Activated CD4-positive, alpha-beta T cell treated with anti-CD3 and anti-CD28 coated beads, Interleukin-2, amount 10 ng/mL, durations not matched to agents 24 days and 14 days (primary cell): ENCODE measurements around the gene IL21R. TPM values are rescaled to one million over a fixed set of nuclear protein-coding genes. Genes with fewer than 3 reads are reported as not detected.
A peak's percentile ranks its signal among the peaks of the same experiment; 100 is the strongest.

Experiments
- DNase-seq: peaks from one replicate; pipeline ENCODE4 v3.0.0; 2022
- H3K27ac Mint-ChIP-seq: one replicate; pipeline ENCODE4 v1.8.0; 2022; ENCODE audit warnings: mild to moderate bottlenecking, mixed read lengths
- H3K27me3 Mint-ChIP-seq: one replicate; pipeline ENCODE4 v1.8.0; 2022; ENCODE audit warnings: mixed read lengths
- H3K36me3 Mint-ChIP-seq: one replicate; pipeline ENCODE4 v1.8.0; 2022; ENCODE audit warnings: low read depth, mild to moderate bottlenecking, mixed read lengths
- H3K4me1 Mint-ChIP-seq: one replicate; pipeline ENCODE4 v1.8.0; 2021; ENCODE audit warnings: mixed read lengths
- H3K4me3 Mint-ChIP-seq: one replicate; pipeline ENCODE4 v1.8.0; 2022; ENCODE audit warnings: mild to moderate bottlenecking, moderate library complexity, mixed read lengths
- H3K9me3 Mint-ChIP-seq: one replicate; pipeline ENCODE4 v1.8.0; 2021; ENCODE audit warnings: mixed read lengths
- intact Hi-C: fragments of 100-400 bp; cut with micrococcal nuclease; formaldehyde crosslinking; loops from one replicate; pipeline ENCODE4 v1.15.1; 2023
- total RNA-seq: library from RNA; stranded (reverse); gene quantifications from 2 replicates; pipeline ENCODE4 v1.2.3, GENCODE V29; 2022

IL21R gene
- total RNA-seq, 1 donor from 2014 or later = 94.9 TPM

DNA sequence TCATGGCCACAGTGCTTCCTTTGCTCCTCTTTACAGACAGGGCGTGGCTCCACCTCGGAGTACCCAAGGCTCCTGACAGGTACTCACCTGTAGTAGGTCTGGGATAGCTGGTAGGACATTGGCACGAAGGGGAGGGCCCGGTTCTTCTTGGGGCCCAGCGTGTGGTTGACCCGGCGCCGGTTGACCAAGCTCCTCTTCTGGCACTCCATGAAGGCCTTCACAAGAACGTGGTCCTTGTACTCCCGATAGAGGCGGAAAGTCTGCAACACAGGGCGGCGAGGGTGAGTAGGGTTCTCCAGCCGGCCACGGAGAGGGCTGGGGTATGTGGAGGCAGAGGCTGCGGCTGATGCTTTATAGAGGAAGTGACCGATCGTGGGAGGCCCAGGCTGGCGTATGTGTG is 69.7 kb downstream of the IL21R start:
- H3K27me3 Mint-ChIP-seq = no peaks in the 10 kb centered on the region
- no peaks in the 10 kb centered on the region for H3K4me1 Mint-ChIP-seq
- H3K4me3 Mint-ChIP-seq = no peak overlapping the region
- no peak for DNase-seq
- no peak overlapping the region for H3K27ac Mint-ChIP-seq
- intact Hi-C loops = no loop called here
- no peaks in the 10 kb centered on the region for H3K9me3 Mint-ChIP-seq
- peaks cover 64% of the 10 kb centered on the region for H3K36me3 Mint-ChIP-seq

DNA sequence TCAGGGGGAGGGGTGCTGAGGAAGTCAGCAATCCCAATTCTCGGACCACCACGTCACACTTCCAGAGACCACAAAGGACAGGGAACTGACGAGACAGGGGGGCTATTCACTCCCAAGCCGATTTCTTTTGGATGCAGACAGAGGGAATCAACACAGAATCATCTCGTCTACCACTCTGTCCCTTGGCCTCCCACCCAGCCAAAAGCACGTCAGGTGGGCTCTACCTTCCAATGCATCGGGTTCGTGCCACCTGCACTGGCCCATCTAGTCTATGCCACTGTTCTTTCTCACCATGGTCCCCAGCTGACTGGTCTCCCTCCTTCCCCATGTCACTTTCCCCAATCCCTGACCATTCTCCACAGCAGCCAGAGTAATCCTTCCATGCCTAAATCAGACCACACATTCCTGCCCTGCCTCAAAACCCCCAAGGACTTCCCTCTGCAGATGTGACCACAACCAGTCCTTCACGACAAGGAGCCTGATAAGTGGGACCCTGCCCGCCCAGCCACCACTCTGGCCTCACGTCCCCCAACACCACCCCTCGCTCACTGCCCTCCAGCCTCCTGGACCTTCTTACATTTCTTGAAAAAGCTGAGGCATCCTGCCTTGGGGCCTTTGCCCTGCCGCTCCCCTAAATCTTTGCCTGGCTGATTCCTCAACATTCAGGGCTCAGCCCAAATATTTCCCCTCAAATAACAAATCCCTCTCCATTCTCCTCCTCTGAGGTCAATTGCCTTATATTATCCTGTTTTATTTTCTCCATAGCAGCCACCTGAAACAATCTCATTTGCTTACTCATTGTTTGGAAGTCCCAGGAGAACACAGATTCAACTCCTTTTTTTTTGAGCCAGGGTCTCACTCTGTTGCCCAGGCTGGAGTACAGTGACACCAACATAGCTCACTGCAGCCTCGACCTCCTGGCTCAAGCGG is 70.4 kb downstream of the IL21R start:
- H3K27me3 Mint-ChIP-seq = no peaks in the 10 kb centered on the region
- intact Hi-C loops = no loop called here
- H3K27ac Mint-ChIP-seq = no peak overlapping the region
- no peaks in the 10 kb centered on the region for H3K4me1 Mint-ChIP-seq
- H3K4me3 Mint-ChIP-seq = no peak overlapping the region
- no peaks in the 10 kb centered on the region for H3K9me3 Mint-ChIP-seq
- peaks cover 63% of the 10 kb centered on the region for H3K36me3 Mint-ChIP-seq
- no peak for DNase-seq

DNA sequence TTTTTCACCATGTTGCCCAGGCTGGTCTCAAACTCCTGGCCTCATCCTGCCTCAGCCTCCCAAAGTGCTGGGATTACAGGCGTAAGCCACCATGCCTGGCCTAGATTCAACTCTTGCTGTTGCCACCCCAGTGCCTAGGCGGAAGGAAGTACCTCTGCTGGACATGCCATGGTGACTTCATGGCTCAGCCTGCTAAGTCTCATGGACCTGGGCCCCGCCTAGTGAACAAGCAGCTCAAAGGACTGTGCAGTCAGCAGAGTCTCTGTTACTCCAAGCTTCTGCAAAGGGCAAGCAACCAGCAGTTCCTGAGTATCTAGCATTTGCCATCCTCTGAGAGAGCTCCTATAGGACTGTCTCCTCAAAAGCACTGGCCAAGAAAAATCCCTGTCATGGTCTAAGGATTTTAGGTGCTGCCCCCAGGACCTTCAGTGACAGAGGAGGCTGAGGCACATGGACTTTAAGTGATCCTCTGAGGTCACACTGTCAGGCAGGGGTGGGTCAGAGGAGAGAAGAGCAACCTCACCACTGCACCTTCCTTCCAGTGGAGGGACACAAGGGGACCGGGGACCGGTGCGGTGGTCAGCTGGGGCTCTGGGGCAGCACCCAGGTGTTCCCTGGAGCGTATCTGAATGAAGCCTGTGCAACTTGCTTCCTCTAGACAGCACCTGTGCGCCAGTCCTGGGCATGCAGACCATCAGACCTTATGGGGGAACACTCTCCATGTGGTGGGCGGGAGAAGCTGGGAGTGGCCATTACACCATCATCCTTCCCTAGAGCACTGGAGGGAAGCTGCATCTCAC is 71.3 kb downstream of the IL21R start:
- Mint-ChIP-seq H3K4me1 (no peaks in the 10 kb centered on the region), H3K4me3 (no peak overlapping the region), H3K9me3 (no peaks in the 10 kb centered on the region), H3K36me3 (peaks cover 59% of the 10 kb centered on the region), H3K27me3 (no peaks in the 10 kb centered on the region), H3K27ac (no peak overlapping the region)
- no peak for DNase-seq
- intact Hi-C loops = no loop called here

DNA sequence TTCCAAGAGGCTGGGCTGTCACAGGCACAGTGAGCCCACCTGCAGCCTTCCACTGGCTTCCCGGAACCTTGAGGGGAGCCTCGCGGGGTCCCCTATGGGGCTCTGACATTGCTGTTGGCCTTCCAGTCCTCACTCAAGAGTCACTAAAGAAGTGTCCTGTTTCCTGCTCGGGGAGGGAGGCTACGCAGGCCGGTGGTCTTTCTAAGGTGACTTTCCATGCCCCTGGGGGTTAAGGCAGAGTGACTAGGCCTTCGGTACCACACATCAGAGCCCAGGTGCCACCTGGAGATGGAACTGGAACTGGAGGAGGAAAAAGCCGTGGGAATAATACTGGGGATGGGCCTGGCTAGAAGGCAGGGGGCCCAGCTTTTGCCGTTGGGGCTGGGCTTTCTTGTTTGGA is 72.1 kb downstream of the IL21R start:
- Mint-ChIP-seq H3K27me3 (no peaks in the 10 kb centered on the region), H3K4me1 (no peaks in the 10 kb centered on the region), H3K9me3 (no peaks in the 10 kb centered on the region), H3K36me3 (peaks cover 59% of the 10 kb centered on the region), H3K4me3 (no peak overlapping the region), H3K27ac (peak overlapping the region; percentile 8)
- intact Hi-C loops = no loop called here
- DNase-seq = no peak

DNA sequence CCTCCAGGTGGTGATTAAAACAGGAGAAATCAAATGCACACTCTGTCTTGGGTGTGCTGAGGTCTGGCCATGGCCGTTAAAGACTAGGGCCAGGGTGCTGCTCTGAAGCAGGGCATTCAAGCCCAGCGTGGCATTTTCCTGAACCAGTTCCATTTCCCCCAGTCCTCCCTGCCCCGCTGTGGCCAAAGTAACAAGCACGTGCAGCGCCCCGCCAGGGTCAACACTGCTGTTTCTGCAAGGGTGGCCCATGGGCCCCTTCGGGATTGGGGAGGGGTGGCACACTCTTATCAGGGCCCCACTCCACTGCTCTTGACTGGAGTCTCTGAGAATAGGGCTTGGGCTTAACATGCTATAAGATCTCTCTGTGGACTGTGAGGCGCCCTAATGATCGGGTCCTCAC is 72.9 kb downstream of the IL21R start:
- Mint-ChIP-seq H3K27ac (no peak overlapping the region), H3K9me3 (no peaks in the 10 kb centered on the region), H3K4me1 (no peaks in the 10 kb centered on the region), H3K27me3 (no peaks in the 10 kb centered on the region), H3K36me3 (peaks cover 50% of the 10 kb centered on the region), H3K4me3 (no peak overlapping the region)
- intact Hi-C loops = no loop called here
- DNase-seq = no peak

DNA sequence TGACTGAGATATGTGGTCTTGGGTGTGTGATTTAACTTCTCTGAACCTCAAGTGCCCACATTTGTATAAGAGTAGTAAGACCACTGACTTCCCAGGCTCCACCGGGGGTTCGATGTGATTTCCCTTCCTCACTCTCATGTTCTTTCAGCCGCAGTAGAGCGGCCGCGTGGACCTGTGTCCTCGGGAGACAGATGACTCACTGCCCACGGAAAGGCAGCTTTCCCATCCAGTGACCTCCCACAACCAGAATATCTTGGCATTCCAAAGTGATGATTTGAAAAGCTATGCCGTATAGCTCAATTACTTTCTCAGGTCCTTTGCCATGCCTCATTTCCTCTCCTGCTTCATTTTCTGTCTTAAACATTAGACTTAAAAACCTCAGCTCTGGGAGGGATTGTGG is 73.6 kb downstream of the IL21R start:
- no peaks in the 10 kb centered on the region for H3K27me3 Mint-ChIP-seq
- no peak overlapping the region for H3K27ac Mint-ChIP-seq
- no peaks in the 10 kb centered on the region for H3K4me1 Mint-ChIP-seq
- no peaks in the 10 kb centered on the region for H3K9me3 Mint-ChIP-seq
- intact Hi-C loops = no loop called here
- H3K36me3 Mint-ChIP-seq = peaks cover 48% of the 10 kb centered on the region
- H3K4me3 Mint-ChIP-seq = no peak overlapping the region
- no peak for DNase-seq

DNA sequence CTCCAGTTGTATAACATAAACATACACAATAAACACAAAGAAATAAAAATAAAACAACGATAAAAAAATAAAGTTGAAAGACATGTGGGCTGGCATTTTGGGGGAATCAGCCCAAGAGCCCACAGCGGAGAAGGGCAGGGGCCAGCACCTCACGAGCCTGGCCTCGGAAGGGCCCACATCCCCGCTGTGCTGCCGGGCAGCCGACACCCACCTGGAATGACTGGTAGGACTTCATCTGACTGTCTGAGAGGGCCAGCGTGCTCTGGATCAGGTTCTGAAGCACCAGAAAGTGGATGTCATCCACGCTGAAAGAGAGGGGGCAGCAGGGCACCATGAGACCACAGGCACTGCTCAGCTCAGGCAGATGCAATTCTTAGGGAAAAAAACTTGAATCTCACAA is 74.3 kb downstream of the IL21R start:
- DNase-seq = no peak
- H3K4me1 Mint-ChIP-seq = no peaks in the 10 kb centered on the region
- H3K27me3 Mint-ChIP-seq = no peaks in the 10 kb centered on the region
- no peak overlapping the region for H3K27ac Mint-ChIP-seq
- H3K9me3 Mint-ChIP-seq = no peaks in the 10 kb centered on the region
- intact Hi-C loops = no loop called here
- H3K4me3 Mint-ChIP-seq = no peak overlapping the region
- peaks cover 45% of the 10 kb centered on the region for H3K36me3 Mint-ChIP-seq

DNA sequence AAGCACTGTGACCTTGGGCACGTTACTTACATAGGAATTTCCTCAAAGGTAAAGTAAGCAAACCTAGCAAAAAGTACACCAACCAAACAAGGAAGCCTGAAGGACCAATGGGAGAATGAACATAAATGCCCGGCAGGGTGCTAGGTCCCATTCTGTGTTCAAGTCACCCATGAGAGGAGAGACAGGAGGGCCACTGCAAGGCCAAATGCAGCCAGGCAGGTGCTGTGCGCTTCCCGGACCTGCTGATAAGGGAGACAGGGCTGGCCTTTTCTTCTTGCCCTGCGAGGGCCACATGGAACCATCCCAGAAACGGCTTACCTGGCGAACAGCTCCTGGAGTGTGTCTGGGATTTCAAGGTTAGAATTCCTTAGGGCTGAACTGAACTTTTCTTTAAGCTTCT is 78.8 kb downstream of the IL21R start:
- Mint-ChIP-seq H3K27me3 (no peaks in the 10 kb centered on the region), H3K36me3 (peaks cover 54% of the 10 kb centered on the region), H3K4me3 (no peak overlapping the region), H3K27ac (no peak overlapping the region), H3K9me3 (no peaks in the 10 kb centered on the region), H3K4me1 (no peaks in the 10 kb centered on the region)
- intact Hi-C loops = no loop called here
- no peak for DNase-seq

DNA sequence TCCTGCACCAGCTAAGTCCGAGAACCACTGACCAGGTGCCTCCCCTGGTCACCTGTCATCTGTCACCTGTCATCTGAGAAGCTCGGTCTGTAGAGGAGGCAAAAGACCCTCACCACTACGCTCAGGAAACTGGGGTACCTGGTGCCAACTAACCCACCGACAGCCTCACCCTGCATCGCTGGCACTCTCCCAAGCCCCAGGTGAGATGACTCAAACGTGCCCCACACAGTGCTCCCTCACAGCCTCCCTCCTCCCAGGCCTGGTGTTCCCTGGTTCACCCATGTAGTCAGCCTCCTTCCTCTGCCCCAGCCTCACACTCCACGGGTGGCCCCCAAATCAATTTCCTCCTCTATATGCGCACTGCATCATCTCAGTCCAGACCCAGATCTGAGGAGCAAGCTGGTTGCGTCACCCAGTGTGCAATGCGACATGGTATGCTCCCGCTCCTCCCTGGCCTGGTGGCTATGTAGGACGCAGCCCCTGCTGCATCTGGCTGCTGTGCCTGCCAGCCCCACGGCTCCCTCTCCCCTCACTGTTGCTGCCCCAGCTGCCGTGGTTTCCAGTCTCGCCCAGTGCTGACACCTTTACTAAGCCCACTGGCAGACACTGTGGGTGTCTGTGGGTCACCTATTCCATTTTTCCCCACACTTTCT is 79.4 kb downstream of the IL21R start:
- no peaks in the 10 kb centered on the region for H3K9me3 Mint-ChIP-seq
- no peak for DNase-seq
- no peak overlapping the region for H3K27ac Mint-ChIP-seq
- peaks cover 54% of the 10 kb centered on the region for H3K36me3 Mint-ChIP-seq
- no peaks in the 10 kb centered on the region for H3K4me1 Mint-ChIP-seq
- H3K4me3 Mint-ChIP-seq = no peak overlapping the region
- H3K27me3 Mint-ChIP-seq = no peaks in the 10 kb centered on the region
- intact Hi-C loops = no loop called here

DNA sequence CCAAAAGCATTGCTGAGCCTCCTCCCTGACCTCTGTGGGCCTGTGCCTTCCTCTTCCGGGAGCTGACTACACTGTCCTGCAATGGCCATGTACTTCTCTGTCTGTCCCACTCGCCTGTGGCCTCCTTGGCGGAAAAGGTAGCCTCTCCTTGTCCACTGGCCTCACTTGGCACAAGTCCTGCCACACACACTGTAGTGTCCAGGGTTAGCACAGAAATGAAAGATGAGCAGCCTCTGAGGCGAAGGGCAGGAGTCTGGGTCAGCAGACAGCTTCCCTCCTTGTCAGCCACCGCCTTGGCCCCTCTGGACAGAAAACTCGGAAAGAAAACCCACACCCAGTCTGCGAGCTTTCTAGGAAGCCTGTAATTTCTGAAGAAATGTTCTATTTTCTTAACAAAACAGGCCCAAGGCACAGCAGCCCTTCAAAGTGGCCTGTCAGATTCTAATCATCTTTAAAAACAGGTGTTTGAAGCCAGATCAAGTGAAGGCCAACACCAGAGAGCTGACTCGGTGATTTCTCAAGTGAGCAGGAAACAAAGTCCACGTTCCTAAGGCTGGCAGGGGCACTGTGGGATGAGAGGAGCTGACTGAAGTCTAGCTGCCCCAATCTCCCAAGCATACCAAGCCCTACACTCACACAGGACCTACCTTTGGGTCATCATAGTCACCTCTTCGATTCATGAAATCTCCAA is 80.6 kb downstream of the IL21R start:
- Mint-ChIP-seq H3K9me3 (no peaks in the 10 kb centered on the region), H3K27me3 (no peaks in the 10 kb centered on the region), H3K4me1 (no peaks in the 10 kb centered on the region), H3K36me3 (peaks cover 53% of the 10 kb centered on the region), H3K27ac (no peak overlapping the region), H3K4me3 (no peak overlapping the region)
- intact Hi-C loops = no loop called here
- DNase-seq = no peak

DNA sequence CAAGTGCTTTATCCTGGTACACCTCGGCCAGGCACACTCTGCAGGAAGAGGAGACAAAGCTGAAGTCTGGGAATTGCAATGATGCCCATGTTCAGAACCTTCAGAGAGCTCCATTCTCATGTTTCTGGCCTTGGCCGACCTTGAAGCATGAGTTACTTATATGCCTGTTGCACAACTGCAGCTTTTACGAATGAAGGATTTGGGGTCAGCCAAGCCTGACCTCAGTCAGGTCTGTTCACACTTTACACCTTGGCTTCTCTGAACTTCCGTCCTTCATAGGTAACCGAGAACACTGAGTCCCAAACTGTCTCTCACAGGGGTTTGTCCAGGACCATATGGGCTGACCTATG is 81.1 kb downstream of the IL21R start:
- H3K27me3 Mint-ChIP-seq = no peaks in the 10 kb centered on the region
- no peaks in the 10 kb centered on the region for H3K4me1 Mint-ChIP-seq
- no peak for DNase-seq
- H3K27ac Mint-ChIP-seq = no peak overlapping the region
- no peaks in the 10 kb centered on the region for H3K9me3 Mint-ChIP-seq
- peaks cover 56% of the 10 kb centered on the region for H3K36me3 Mint-ChIP-seq
- H3K4me3 Mint-ChIP-seq = no peak overlapping the region
- intact Hi-C loops = no loop called here

DNA sequence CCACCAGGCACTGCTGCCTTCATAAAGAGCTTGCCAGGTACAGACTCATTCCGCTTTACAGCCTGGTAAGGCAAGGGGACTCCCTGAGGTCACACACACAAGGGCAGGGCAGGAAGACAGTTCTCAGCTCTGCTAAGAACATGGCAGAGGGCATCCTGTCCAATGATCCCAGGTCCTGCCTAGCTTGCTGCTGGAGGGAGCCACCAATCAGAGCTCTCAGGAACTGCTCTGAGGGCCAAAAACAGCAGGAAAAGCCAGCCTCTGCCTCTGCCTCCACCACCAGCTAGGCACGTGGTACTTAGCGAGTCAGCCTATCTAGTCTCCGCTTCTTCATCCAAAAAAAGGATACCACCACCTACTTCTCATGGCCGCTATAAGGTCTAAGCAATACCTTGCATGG is 81.7 kb downstream of the IL21R start:
- no peaks in the 10 kb centered on the region for H3K9me3 Mint-ChIP-seq
- no peaks in the 10 kb centered on the region for H3K4me1 Mint-ChIP-seq
- no peak overlapping the region for H3K27ac Mint-ChIP-seq

DNA sequence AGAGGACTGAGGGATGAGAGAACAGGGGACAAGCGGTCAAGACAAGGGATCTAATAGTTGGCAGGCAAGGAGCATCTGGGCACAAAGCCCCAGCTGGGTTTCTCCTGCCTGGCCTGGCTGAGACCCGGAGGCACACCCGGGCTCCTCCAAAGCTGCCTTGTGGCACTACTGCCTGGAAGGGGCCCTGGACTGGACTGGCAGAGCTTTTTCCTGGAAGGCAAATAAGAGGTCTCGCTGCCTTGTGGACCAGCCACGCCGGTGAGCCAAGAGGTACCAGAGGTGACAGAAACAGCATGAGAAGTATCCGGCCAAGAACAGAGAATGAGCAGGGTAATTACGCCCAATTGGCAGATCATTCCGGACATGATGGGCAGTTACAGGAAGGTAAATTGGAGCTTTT is 83.2 kb downstream of the IL21R start:
- no peak for DNase-seq
- intact Hi-C loops = no loop called here
- Mint-ChIP-seq H3K36me3 (peaks cover 61% of the 10 kb centered on the region), H3K9me3 (no peaks in the 10 kb centered on the region), H3K27ac (no peak overlapping the region), H3K27me3 (no peaks in the 10 kb centered on the region), H3K4me3 (no peak overlapping the region), H3K4me1 (no peaks in the 10 kb centered on the region)

More for the DNA sequence above, 81.7 kb downstream of the IL21R start:
- H3K27me3 Mint-ChIP-seq = no peaks in the 10 kb centered on the region
- intact Hi-C loops = no loop called here
- peaks cover 57% of the 10 kb centered on the region for H3K36me3 Mint-ChIP-seq
- no peak for DNase-seq
- H3K4me3 Mint-ChIP-seq = no peak overlapping the region
